ENCODE measurements around the gene GLDC. TPM values are rescaled to one million over a fixed set of nuclear protein-coding genes. Genes with fewer than 3 reads are reported as not detected.

Gene GLDC
- total and polyA plus RNA-seq, 4 experiments from 2014 or later = 0.20 TPM; not detected in 3

GRCh38 chr9:6686396-6686795, 40.9 kb upstream of the GLDC start:
- Histone ChIP-seq H3K4me3 (ENCODE audit: low read length in 2 of 2) (no peak overlapping the region), H3K4me1 (ENCODE audit: insufficient read depth, low read length) (peaks cover 12% of the 10 kb centered on the region), H3K36me3 (ENCODE audit: insufficient read depth, low read length) (no peaks in the 10 kb centered on the region), H3K9me3 (ENCODE audit: control insufficient read depth in 1 of 2, low read length in 2 of 2) (no peaks in the 10 kb centered on the region), H3K27ac (ENCODE audit: low read depth, low read length) (no peak overlapping the region), H3K27me3 (ENCODE audit: insufficient read depth, low read length) (no peaks in the 10 kb centered on the region)
- Mint-ChIP-seq H3K36me3 (peaks cover 0 to 7% of the 10 kb centered on the region in 2 donors), H3K4me3 (no peak overlapping the region), H3K27ac (peak overlapping the region in 1 of 7 donors; percentile 45), H3K9me3 (no peaks in the 10 kb centered on the region), H3K4me1 (peaks cover 10 to 21% (median 15%) of the 10 kb centered on the region in 4 donors), H3K27me3 (no peaks in the 10 kb centered on the region)
- ChIA-PET CTCF (ENCODE audit: partially characterized antibody) (interaction anchor here (0.7 to 2.2 kb wide), 5 partner anchors 9 to 335 kb away, joined by 3 to 9 read pairs (median 3); no protein-coding TSS in a partner anchor), POLR2A (ENCODE audit: partially characterized antibody) (interaction anchor here (1.0 kb wide), 1 partner anchor 70 kb away, joined by 3 read pairs; no protein-coding TSS in a partner anchor)
- DNase-seq = no peak
- intact Hi-C loops (cut with micrococcal nuclease) = loop anchor here (10.0 kb wide), 1 partner anchor 2002 kb away; no protein-coding TSS in a partner anchor

DNA sequence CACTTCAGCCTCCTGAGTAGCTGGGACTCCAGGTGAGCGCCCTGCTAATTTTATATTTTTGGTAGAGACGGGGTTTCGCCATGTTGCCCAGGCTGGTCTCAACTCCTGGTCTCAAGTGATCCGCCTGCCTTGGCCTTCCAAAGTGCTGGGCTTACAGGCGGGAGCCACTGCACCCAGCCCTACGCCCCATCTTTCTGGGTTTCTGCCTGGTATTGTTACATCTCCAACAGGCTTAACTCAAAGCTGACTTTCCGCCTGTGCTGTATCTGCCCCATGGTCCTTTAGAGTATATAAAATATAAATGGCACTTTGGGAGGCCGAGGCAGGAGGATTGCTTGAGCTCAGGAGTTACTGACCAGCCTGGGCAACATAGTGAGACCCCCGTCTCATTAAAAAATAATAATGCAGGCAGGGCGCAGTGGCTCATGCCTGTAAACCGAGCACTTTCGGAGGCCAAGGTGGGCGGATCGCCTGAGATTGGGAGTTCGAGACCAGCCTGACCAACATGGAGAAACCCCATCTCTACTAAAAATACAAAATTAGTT, 36.5 kb upstream of the GLDC start:
- H3K27ac Mint-ChIP-seq = peak overlapping the region; percentile 94 to 100 (median 99)
- intact Hi-C loops (cut with micrococcal nuclease) = loop anchor here (1.0 to 10.0 kb wide), 7 partner anchors 22 to 1997 kb away; partner anchors contain the start of genes KDM4C, RIC1 and UHRF2
- H3K27me3 Mint-ChIP-seq = no peaks in the 10 kb centered on the region

DNA sequence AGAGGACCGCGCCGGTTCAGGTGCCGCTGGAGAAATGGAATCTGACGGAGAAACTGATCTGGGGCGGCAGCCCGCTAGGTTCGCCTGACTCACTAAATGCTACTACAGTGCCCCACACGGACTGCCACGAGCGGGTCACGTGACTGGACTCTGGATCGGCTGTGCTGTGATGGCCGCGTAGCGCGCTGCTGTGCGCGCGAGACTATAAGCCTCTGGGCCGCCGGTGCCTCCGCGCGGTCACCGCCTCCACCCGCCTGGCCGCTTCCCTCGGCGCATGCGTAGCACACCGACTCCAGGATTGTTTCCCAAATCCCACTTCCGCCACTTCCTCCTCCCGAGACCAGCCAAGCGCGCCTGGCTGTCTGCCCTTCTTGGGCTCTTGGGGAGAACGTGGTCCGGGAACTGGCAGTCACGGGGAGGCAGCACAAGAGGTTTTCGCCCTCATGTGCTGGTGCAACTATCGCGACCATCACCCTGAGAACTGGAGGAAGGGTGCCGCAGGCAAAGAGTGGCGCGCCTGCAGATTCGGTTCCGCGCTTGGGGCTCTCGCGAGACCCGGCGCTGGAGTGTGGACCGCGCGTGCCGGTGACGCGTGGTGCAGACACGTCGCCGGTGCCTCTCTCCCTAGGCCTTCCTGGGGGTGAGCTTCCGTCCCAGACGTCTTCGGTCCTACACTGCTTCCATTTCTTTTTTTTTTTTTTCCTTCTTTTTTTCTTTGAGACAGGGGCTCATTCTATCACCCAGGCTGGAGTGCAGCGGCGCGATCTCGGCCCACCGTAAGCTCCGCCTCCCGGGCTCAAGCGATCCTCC, 35.8 kb upstream of the GLDC start:
- intact Hi-C loops (cut with micrococcal nuclease) = loop anchor here (1.0 to 10.0 kb wide), 7 partner anchors 23 to 1997 kb away; partner anchors contain the start of genes KDM4C, RIC1 and UHRF2
- no peaks in the 10 kb centered on the region for H3K9me3 ChIP-seq (ENCODE audit: control insufficient read depth in 1 of 2, low read length in 2 of 2)
- H3K4me3 Mint-ChIP-seq = peak overlapping the region; percentile 93 to 97 (median 95)
- no peaks in the 10 kb centered on the region for H3K9me3 Mint-ChIP-seq
- H3K36me3 Mint-ChIP-seq = peaks cover 0 to 7% of the 10 kb centered on the region in 2 donors
- H3K27me3 ChIP-seq (ENCODE audit: insufficient read depth, low read length) = no peaks in the 10 kb centered on the region
- peak overlapping the region; percentile 94 to 100 (median 99) for H3K27ac Mint-ChIP-seq
- H3K27ac ChIP-seq (ENCODE audit: low read depth, low read length) = peak overlapping the region; percentile 82
- peak overlapping the region; percentile 91 to 99 for H3K4me3 ChIP-seq (ENCODE audit: low read length in 2 of 2)
- H3K4me1 ChIP-seq (ENCODE audit: insufficient read depth, low read length) = peaks cover 23% of the 10 kb centered on the region
- CTCF ChIA-PET (ENCODE audit: partially characterized antibody) = interaction anchor here (0.6 to 1.9 kb wide), 9 partner anchors 10 to 268 kb away, joined by 3 to 10 read pairs (median 4); partner anchors contain the start of genes KDM4C and UHRF2
- H3K4me1 Mint-ChIP-seq = peaks cover 14 to 34% (median 22%) of the 10 kb centered on the region in 4 donors
- POLR2A ChIA-PET (ENCODE audit: partially characterized antibody) = interaction anchor here (0.6 to 3.2 kb wide), 17 partner anchors 8 to 666 kb away, joined by 3 to 112 read pairs (median 5); partner anchors contain the start of genes KDM4C, RANBP6 and UHRF2
- H3K27me3 Mint-ChIP-seq = no peaks in the 10 kb centered on the region
- H3K36me3 ChIP-seq (ENCODE audit: insufficient read depth, low read length) = no peaks in the 10 kb centered on the region
- DNase-seq = peak; percentile 92 to 96 (median 94)

More for the DNA sequence above, 36.5 kb upstream of the GLDC start:
- Mint-ChIP-seq H3K4me3 (peak overlapping the region; percentile 93 to 97 (median 95)), H3K9me3 (no peaks in the 10 kb centered on the region), H3K36me3 (peaks cover 0 to 7% of the 10 kb centered on the region in 2 donors), H3K4me1 (peaks cover 14 to 34% (median 22%) of the 10 kb centered on the region in 4 donors)
- H3K27me3 ChIP-seq (ENCODE audit: insufficient read depth, low read length) = no peaks in the 10 kb centered on the region
- H3K9me3 ChIP-seq (ENCODE audit: control insufficient read depth in 1 of 2, low read length in 2 of 2) = no peaks in the 10 kb centered on the region
- H3K4me1 ChIP-seq (ENCODE audit: insufficient read depth, low read length) = peaks cover 23% of the 10 kb centered on the region
- peak overlapping the region; percentile 91 to 99 for H3K4me3 ChIP-seq (ENCODE audit: low read length in 2 of 2)
- no peak for DNase-seq
- H3K27ac ChIP-seq (ENCODE audit: low read depth, low read length) = peak overlapping the region; percentile 82
- H3K36me3 ChIP-seq (ENCODE audit: insufficient read depth, low read length) = no peaks in the 10 kb centered on the region
- ChIA-PET POLR2A (ENCODE audit: partially characterized antibody) (interaction anchor here (0.6 to 3.2 kb wide), 15 partner anchors 8 to 667 kb away, joined by 3 to 112 read pairs (median 5); partner anchors contain the start of genes KDM4C, RANBP6 and UHRF2), CTCF (ENCODE audit: partially characterized antibody) (interaction anchor here (0.7 to 1.9 kb wide), 8 partner anchors 9 to 269 kb away, joined by 3 to 10 read pairs (median 4); partner anchors contain the start of genes KDM4C and UHRF2)

GRCh38 chr9:6680797-6681146, 35.2 kb upstream of the GLDC start:
- ChIA-PET CTCF (ENCODE audit: partially characterized antibody) (interaction anchor here (1.3 to 1.9 kb wide), 3 partner anchors 14 to 76 kb away, joined by 3 to 10 read pairs (median 6); no protein-coding TSS in a partner anchor), POLR2A (ENCODE audit: partially characterized antibody) (interaction anchor here (0.7 to 3.2 kb wide), 6 partner anchors 23 to 267 kb away, joined by 3 to 112 read pairs (median 32); partner anchors contain the start of genes KDM4C and UHRF2)
- Mint-ChIP-seq H3K36me3 (peaks cover 0 to 7% of the 10 kb centered on the region in 2 donors), H3K4me3 (peak overlapping the region; percentile 93 to 97 (median 95)), H3K27me3 (no peaks in the 10 kb centered on the region), H3K27ac (peak overlapping the region; percentile 94 to 100 (median 99)), H3K9me3 (no peaks in the 10 kb centered on the region), H3K4me1 (peaks cover 14 to 34% (median 22%) of the 10 kb centered on the region in 4 donors)
- Histone ChIP-seq H3K4me3 (ENCODE audit: low read length in 2 of 2) (peak overlapping the region; percentile 91 to 99), H3K9me3 (ENCODE audit: control insufficient read depth in 1 of 2, low read length in 2 of 2) (no peaks in the 10 kb centered on the region), H3K27ac (ENCODE audit: low read depth, low read length) (peak overlapping the region; percentile 82), H3K27me3 (ENCODE audit: insufficient read depth, low read length) (no peaks in the 10 kb centered on the region), H3K36me3 (ENCODE audit: insufficient read depth, low read length) (no peaks in the 10 kb centered on the region), H3K4me1 (ENCODE audit: insufficient read depth, low read length) (peaks cover 23% of the 10 kb centered on the region)
- intact Hi-C loops (cut with micrococcal nuclease) = loop anchor here (1.0 to 10.0 kb wide), 7 partner anchors 24 to 1996 kb away; partner anchors contain the start of genes KDM4C, RIC1 and UHRF2
- DNase-seq = peak in 1 of 5 donors; percentile 79

- peak overlapping the region in 1 of 8 donors; percentile 68 for H3K4me3 Mint-ChIP-seq
- no peaks in the 10 kb centered on the region for H3K9me3 ChIP-seq (ENCODE audit: control insufficient read depth in 1 of 2, low read length in 2 of 2)
- peaks cover 17% of the 10 kb centered on the region for H3K4me1 ChIP-seq (ENCODE audit: insufficient read depth, low read length)
- H3K27ac Mint-ChIP-seq = peak overlapping the region in 1 of 7 donors; percentile 61
- peaks cover 6 to 24% (median 13%) of the 10 kb centered on the region in 4 donors for H3K4me1 Mint-ChIP-seq
- no peaks in the 10 kb centered on the region for H3K27me3 Mint-ChIP-seq
- DNase-seq = no peak
- no peaks in the 10 kb centered on the region for H3K27me3 ChIP-seq (ENCODE audit: insufficient read depth, low read length)
- no peak overlapping the region for H3K27ac ChIP-seq (ENCODE audit: low read depth, low read length)
- POLR2A ChIA-PET (ENCODE audit: partially characterized antibody) = interaction anchor here (1.1 kb wide), 1 partner anchor 80 kb away, joined by 4 read pairs; the partner anchor contains the start of gene KDM4C
- intact Hi-C loops (cut with micrococcal nuclease) = no loop called here
- H3K36me3 Mint-ChIP-seq = peaks cover 0 to 7% of the 10 kb centered on the region in 2 donors
- no peak overlapping the region for H3K4me3 ChIP-seq (ENCODE audit: low read length in 2 of 2)
- CTCF ChIA-PET (ENCODE audit: partially characterized antibody) = interaction anchor here (1.6 kb wide), 1 partner anchor 8 kb away, joined by 6 read pairs; no protein-coding TSS in a partner anchor
- no peaks in the 10 kb centered on the region for H3K9me3 Mint-ChIP-seq
- no peaks in the 10 kb centered on the region for H3K36me3 ChIP-seq (ENCODE audit: insufficient read depth, low read length)
Observed at GRCh38 chr9:6677803-6678202, 32.3 kb upstream of the GLDC start.

DNA sequence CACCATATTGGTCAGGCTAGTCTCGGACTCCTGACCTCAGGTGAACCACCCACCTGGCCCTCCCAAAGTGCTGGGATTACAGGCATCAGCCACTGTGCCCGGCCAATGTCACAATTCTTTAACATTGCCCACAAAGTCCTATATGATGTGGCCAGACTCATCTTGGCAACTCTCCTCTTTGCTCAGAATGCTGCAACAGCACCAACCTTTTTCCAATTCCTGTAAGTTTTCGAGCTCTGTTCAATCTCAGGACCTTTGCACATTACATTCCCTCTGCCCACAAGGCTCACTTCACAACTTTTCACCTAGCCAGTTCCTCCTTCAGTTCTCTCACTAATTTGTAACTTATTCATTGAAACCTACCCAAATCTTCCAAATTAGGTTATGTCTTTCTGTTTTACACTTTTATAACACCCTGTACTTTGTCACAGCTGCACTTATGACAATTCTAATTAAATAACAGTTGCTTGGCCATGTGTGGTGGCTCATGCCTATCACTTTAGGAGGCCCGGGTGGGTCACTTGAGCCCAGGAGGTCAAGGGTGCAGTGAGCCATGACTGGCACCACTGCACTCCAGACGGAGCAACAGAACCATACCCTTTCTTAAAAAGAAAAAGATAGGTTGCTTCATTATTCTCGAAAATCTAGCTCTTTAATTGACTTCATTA, 30.9 kb upstream of the GLDC start:
- no peaks in the 10 kb centered on the region for H3K27me3 Mint-ChIP-seq
- no peak overlapping the region for H3K4me3 Mint-ChIP-seq
- Histone ChIP-seq H3K27me3 (ENCODE audit: insufficient read depth, low read length) (no peaks in the 10 kb centered on the region), H3K36me3 (ENCODE audit: insufficient read depth, low read length) (no peaks in the 10 kb centered on the region), H3K4me3 (ENCODE audit: low read length in 2 of 2) (no peak overlapping the region), H3K27ac (ENCODE audit: low read depth, low read length) (no peak overlapping the region), H3K4me1 (ENCODE audit: insufficient read depth, low read length) (peaks cover 12% of the 10 kb centered on the region), H3K9me3 (ENCODE audit: control insufficient read depth in 1 of 2, low read length in 2 of 2) (no peaks in the 10 kb centered on the region)
- H3K36me3 Mint-ChIP-seq = peaks cover 0 to 3% of the 10 kb centered on the region in 2 donors
- ChIA-PET CTCF (ENCODE audit: partially characterized antibody) (interaction anchor here (1.6 kb wide), 1 partner anchor 9 kb away, joined by 6 read pairs; no protein-coding TSS in a partner anchor), POLR2A (ENCODE audit: partially characterized antibody) (no interaction called here)
- peaks cover 4 to 13% (median 7%) of the 10 kb centered on the region in 4 donors for H3K4me1 Mint-ChIP-seq
- intact Hi-C loops (cut with micrococcal nuclease) = no loop called here
- H3K9me3 Mint-ChIP-seq = no peaks in the 10 kb centered on the region
- DNase-seq = no peak
- peak overlapping the region in 1 of 7 donors; percentile 18 for H3K27ac Mint-ChIP-seq

All from CD4-positive, alpha-beta memory T cell (primary cell).